WTC11 (cell line): ENCODE measurements around the gene SMIM10L1. TPM values are rescaled to one million over a fixed set of nuclear protein-coding genes. Genes with fewer than 3 reads are reported as not detected.

Source experiments
- ATAC-seq: fragments of 200-7000 bp; cut with Tn5 transposase; 2 replicates; pipeline ENCODE4 v1.10.0; 2021; ENCODE audit warnings: mild to moderate bottlenecking, moderate library complexity
- CTCF ChIA-PET: fragments of 300-600 bp; sonication (Branson Sonifier 250); formaldehyde crosslinking; loops from one replicate; lab custom pipeline; 2021; ENCODE audit warnings: antibody characterized with exemption; lab: Charles Lee
- POLR2A ChIA-PET: fragments of 350-600 bp; sonication (Branson Sonifier 250); formaldehyde crosslinking; loops from one replicate; lab custom pipeline; 2021; ENCODE audit warnings: antibody characterized with exemption; lab: Charles Lee
- DNase-seq: peaks from one replicate; pipeline ENCODE4 v3.0.0; 2021; ENCODE audit warnings: low spot score
- H3K27ac Mint-ChIP-seq: 2 replicates; pipeline ENCODE4 v1.8.0; 2021; ENCODE audit warnings: mixed read lengths
- H3K27me3 Mint-ChIP-seq: 2 replicates; pipeline ENCODE4 v1.8.0; 2021; ENCODE audit warnings: low read depth, mild to moderate bottlenecking, moderate library complexity, mixed read lengths
- H3K36me3 Mint-ChIP-seq: 2 replicates; pipeline ENCODE4 v1.8.0; 2021; ENCODE audit warnings: mixed read lengths
- H3K4me1 Mint-ChIP-seq: 2 replicates; pipeline ENCODE4 v1.8.0; 2022; ENCODE audit warnings: mixed read lengths
- H3K4me3 Mint-ChIP-seq: 2 replicates; pipeline ENCODE4 v1.8.0; 2021; ENCODE audit warnings: mild to moderate bottlenecking, moderate library complexity, mixed read lengths
- H3K9me3 Mint-ChIP-seq: 2 replicates; pipeline ENCODE4 v1.8.0; 2021; ENCODE audit warnings: mixed read lengths
- ATF2 ChIP-seq: sonication (generic); formaldehyde crosslinking; IDR thresholded peaks from 2 replicates; pipeline ENCODE4 v1.8.1; 2022; ENCODE audit warnings: low read depth, missing genetic modification reagents, borderline replicate concordance
- ATF3 ChIP-seq: sonication (generic); formaldehyde crosslinking; conservative IDR thresholded peaks from 2 replicates; pipeline ENCODE4 v1.8.1; 2022; ENCODE audit warnings: mild to moderate bottlenecking, missing genetic modification reagents
- CDX4 ChIP-seq: fragments of 250-450 bp; sonication (Bioruptor Pico); IDR thresholded peaks from 2 replicates; pipeline ENCODE4 v1.9.0; 2021; ENCODE audit warnings: moderate library complexity, mild to moderate bottlenecking, inconsistent platforms, borderline replicate concordance
- CREB1 ChIP-seq: sonication (generic); formaldehyde crosslinking; IDR thresholded peaks from 2 replicates; pipeline ENCODE4 v1.8.0; 2023; ENCODE audit warnings: mild to moderate bottlenecking, missing genetic modification reagents
- ELF4 ChIP-seq: sonication (generic); formaldehyde crosslinking; IDR thresholded peaks from 2 replicates; pipeline ENCODE4 v1.8.1; 2022; ENCODE audit warnings: low read depth, mild to moderate bottlenecking, moderate library complexity, missing genetic modification reagents
- GABPB1 ChIP-seq: sonication (generic); formaldehyde crosslinking; IDR thresholded peaks from 2 replicates; pipeline ENCODE4 v1.8.1; 2023; ENCODE audit warnings: mild to moderate bottlenecking, missing genetic modification reagents
- GTF2I ChIP-seq: fragments of 250-450 bp; sonication (Bioruptor Pico); conservative IDR thresholded peaks from 2 replicates; pipeline ENCODE4 v1.4.0; 2021; ENCODE audit warnings: mild to moderate bottlenecking
- PREB ChIP-seq: sonication (generic); formaldehyde crosslinking; IDR thresholded peaks from 2 replicates; pipeline ENCODE4 v1.8.1; 2022; ENCODE audit warnings: mild to moderate bottlenecking, missing genetic modification reagents, moderate library complexity, borderline replicate concordance
- RORB ChIP-seq: fragments of 250-450 bp; sonication (Bioruptor Pico); IDR thresholded peaks from 2 replicates; pipeline ENCODE4 v1.9.0; 2021; ENCODE audit warnings: mild to moderate bottlenecking
- SP1 ChIP-seq: sonication (generic); formaldehyde crosslinking; conservative IDR thresholded peaks from 2 replicates; pipeline ENCODE4 v1.8.1; 2022; ENCODE audit warnings: missing genetic modification reagents
- STAT6 ChIP-seq: sonication (generic); formaldehyde crosslinking; conservative IDR thresholded peaks from 2 replicates; pipeline ENCODE4 v1.8.1; 2023; ENCODE audit warnings: mild to moderate bottlenecking, low read depth, missing genetic modification reagents, moderate library complexity
- ZNF219 ChIP-seq: sonication (generic); formaldehyde crosslinking; IDR thresholded peaks from 2 replicates; pipeline ENCODE4 v1.8.0; 2023; ENCODE audit warnings: missing genetic modification reagents, mild to moderate bottlenecking, borderline replicate concordance
- ZNF263 ChIP-seq: sonication (generic); formaldehyde crosslinking; IDR thresholded peaks from 2 replicates; pipeline ENCODE4 v1.8.1; 2022; ENCODE audit warnings: low read depth, mild to moderate bottlenecking, moderate library complexity, missing genetic modification reagents
- ZNF317 ChIP-seq: sonication (generic); formaldehyde crosslinking; IDR thresholded peaks from 2 replicates; pipeline ENCODE4 v1.8.1; 2023; ENCODE audit warnings: low read depth, mild to moderate bottlenecking, moderate library complexity, missing genetic modification reagents, borderline replicate concordance
- ZNF423 ChIP-seq: fragments of 250-450 bp; sonication (Bioruptor Pico); IDR thresholded peaks from 2 replicates; pipeline ENCODE4 v2.1.2; 2022; ENCODE audit warnings: mild to moderate bottlenecking, moderate library complexity
- total RNA-seq: library from RNA; stranded (reverse); gene quantifications from 3 replicates; pipeline ENCODE4 v1.2.3, GENCODE V29; 2021

The SMIM10L1 gene
- total RNA-seq, 1 experiment from 2014 or later, result 12.2 TPM

GRCh38 chr12:11171969-11172675 is 1.1 kb downstream of the SMIM10L1 start:
- Mint-ChIP-seq H3K4me1 (peaks cover 53% of the 10 kb centered on the region), H3K9me3 (no peaks in the 10 kb centered on the region), H3K27ac (peak overlapping the region; percentile 99), H3K27me3 (no peaks in the 10 kb centered on the region), H3K36me3 (peaks cover 22% of the 10 kb centered on the region), H3K4me3 (peak overlapping the region; percentile 98)
- DNase-seq, result no peak
- no peak for TF ChIP-seq ZNF423 (CRISPR knock-in tag)
- TF ChIP-seq STAT6, result no peak
- no peak for TF ChIP-seq ZNF263
- no peak for TF ChIP-seq ZNF317 (CRISPR knock-in tag)
- TF ChIP-seq SP1 (CRISPR knock-in tag), result no peak
- no peak for TF ChIP-seq ATF2 (CRISPR knock-in tag)
- POLR2A ChIA-PET, result interaction anchor here (1.0 kb wide), 2 partner anchors 311 to 960 kb away, joined by 3 read pairs; partner anchors contain the start of gene GABARAPL1
- ATAC-seq, result no peak
- CTCF ChIA-PET, result interaction anchor here (1.1 to 2.1 kb wide), 4 partner anchors 28 to 401 kb away, joined by 5 to 18 read pairs (median 8); no protein-coding TSS in a partner anchor

- H3K27me3 Mint-ChIP-seq, result no peaks in the 10 kb centered on the region
- ATAC-seq, result no peak
Measured at GRCh38 chr12:11174022-11174421, 3.0 kb downstream of the SMIM10L1 start.

GRCh38 chr12:11178250-11178649 is 7.3 kb downstream of the SMIM10L1 start:
- ATAC-seq, result no peak

More at GRCh38 chr12:11174022-11174421, 3.0 kb downstream of the SMIM10L1 start:
- CTCF ChIA-PET, result no interaction called here
- TF ChIP-seq PREB, result no peak
- no peak for TF ChIP-seq ELF4
- peak; percentile 43; the same call in 1 of the 2 replicates for TF ChIP-seq GABPB1 (CRISPR knock-in tag)
- no peak for TF ChIP-seq GTF2I (CRISPR knock-in tag)
- peaks cover 43% of the 10 kb centered on the region for H3K4me1 Mint-ChIP-seq
- no peak for DNase-seq
- POLR2A ChIA-PET, result no interaction called here
- no peaks in the 10 kb centered on the region for H3K9me3 Mint-ChIP-seq
- peaks cover 11% of the 10 kb centered on the region for H3K36me3 Mint-ChIP-seq
- no peak overlapping the region for H3K4me3 Mint-ChIP-seq
- H3K27ac Mint-ChIP-seq, result no peak overlapping the region

More at GRCh38 chr12:11178250-11178649, 7.3 kb downstream of the SMIM10L1 start:
- Mint-ChIP-seq H3K27ac (no peak overlapping the region), H3K4me3 (no peak overlapping the region), H3K4me1 (peaks cover 12% of the 10 kb centered on the region), H3K9me3 (no peaks in the 10 kb centered on the region), H3K36me3 (no peaks in the 10 kb centered on the region), H3K27me3 (no peaks in the 10 kb centered on the region)
- no peak for DNase-seq
- no peak for TF ChIP-seq GABPB1 (CRISPR knock-in tag)
- TF ChIP-seq ATF3 (CRISPR knock-in tag), result no peak
- TF ChIP-seq CDX4 (CRISPR knock-in tag), result no peak
- TF ChIP-seq RORB (CRISPR knock-in tag), result no peak
- no peak for TF ChIP-seq ZNF219
- no peak for TF ChIP-seq CREB1 (CRISPR knock-in tag)
- ChIA-PET CTCF (no interaction called here), POLR2A (no interaction called here)
